Transverse colon (tissue), 4 donors: ENCODE measurements around the gene PHACTR3.

ENCODE experiments used
- CTCF ChIP-seq, 5 experiments: fragments of 200-600 bp in 3 of 5; fragments of 450-650 bp in 2 of 5; sonication (generic) in 3 of 5; IDR thresholded peaks; 1 replicate in 2 of 5; 2 replicates in 3 of 5; pipeline ENCODE4 v1.5.1; 2016 to 2017; ENCODE audit warnings: antibody characterized with exemption in 5 of 5, inconsistent platforms in 3 of 5, mild to moderate bottlenecking in 2 of 5, moderate library complexity in 1 of 5
- POLR2A ChIP-seq: fragments of 450-650 bp; IDR thresholded peaks from one replicate; pipeline ENCODE4 v1.6.1; 2016; ENCODE audit warnings: antibody characterized with exemption, mild to moderate bottlenecking, moderate library complexity
- POLR2AphosphoS5 ChIP-seq, 3 donors: sonication (generic); formaldehyde crosslinking; IDR thresholded peaks; one replicate each; pipeline ENCODE4 v1.6.1; 2016; ENCODE audit warnings: antibody characterized with exemption in 3 of 3

- TF ChIP-seq CTCF (IDR thresholded peaks at IDR 0.05), result no peak
- TF ChIP-seq POLR2A, result no peak
- no peak for TF ChIP-seq POLR2AphosphoS5 (IDR thresholded peaks at IDR 0.05)
Observed at GRCh38 chr20:59735917-59736316, 131.6 kb downstream of the PHACTR3 start.
